Thoracic aorta (tissue), 2 donors: ENCODE data around the gene EPSTI1. TPM values are rescaled to one million over a fixed set of nuclear protein-coding genes. Genes with fewer than 3 reads are reported as not detected.
"Not testable (repeated sequence)": the region's sequence is repeated elsewhere in the genome, so short reads cannot be mapped to it uniquely, and the experiment has no call there.

Source experiments
- ATAC-seq: fragments of 150-250 bp; one replicate; pipeline ENCODE4 v1.8.0; 2017; ENCODE audit warnings: low read depth; ENCODE audit not compliant: insufficient number of reproducible peaks, low FRiP score
- DNase-seq: peaks from one replicate; pipeline ENCODE4 v3.0.0-alpha.2; 2020; ENCODE audit warnings: low spot score
- H3K27ac ChIP-seq, 2 donors: fragments of 200-600 bp; sonication (generic); 1 replicate in 1 of 2; 2 replicates in 1 of 2; pipeline ENCODE4 v1.5.1; 2016; ENCODE audit warnings: mild to moderate bottlenecking in 2 of 2, moderate library complexity in 2 of 2
- H3K27me3 ChIP-seq: fragments of 200-600 bp; sonication (generic); replicated peaks from 2 replicates; pipeline ENCODE4 v1.6.0; 2016; ENCODE audit warnings: mild to moderate bottlenecking; ENCODE audit not compliant: insufficient read depth
- H3K36me3 ChIP-seq: fragments of 200-600 bp; sonication (generic); one replicate; pipeline ENCODE4 v1.5.1; 2016
- H3K4me1 ChIP-seq, 2 donors: fragments of 200-600 bp; sonication (generic); 1 replicate in 1 of 2; 2 replicates in 1 of 2; pipeline versions ENCODE4 v1.5.1 to v1.6.0; 2016; ENCODE audit warnings: low read depth in 2 of 2, mild to moderate bottlenecking in 1 of 2; ENCODE audit not compliant: control insufficient read depth in 1 of 2
- H3K4me3 ChIP-seq: fragments of 200-600 bp; sonication (generic); 2 replicates; pipeline ENCODE4 v1.5.1; 2016; ENCODE audit warnings: mild to moderate bottlenecking
- H3K9me3 ChIP-seq: fragments of 200-600 bp; sonication (generic); 2 replicates; pipeline ENCODE4 v1.5.1; 2016
- total RNA-seq, 2 donors: library from RNA; depleted of rRNA; stranded (reverse); fragments of >200 nt; gene quantifications; one replicate each; pipeline versions ENCODE4 v1.1.0 to v1.2.3, GENCODE V29; 2016
- TF ChIP-seq, protein P1 (sequence below): fragments of 200-600 bp; sonication (generic); IDR thresholded peaks from one replicate; pipeline ENCODE4 v1.5.1; 2019; ENCODE audit warnings: antibody characterized with exemption

Gene EPSTI1, protein sequence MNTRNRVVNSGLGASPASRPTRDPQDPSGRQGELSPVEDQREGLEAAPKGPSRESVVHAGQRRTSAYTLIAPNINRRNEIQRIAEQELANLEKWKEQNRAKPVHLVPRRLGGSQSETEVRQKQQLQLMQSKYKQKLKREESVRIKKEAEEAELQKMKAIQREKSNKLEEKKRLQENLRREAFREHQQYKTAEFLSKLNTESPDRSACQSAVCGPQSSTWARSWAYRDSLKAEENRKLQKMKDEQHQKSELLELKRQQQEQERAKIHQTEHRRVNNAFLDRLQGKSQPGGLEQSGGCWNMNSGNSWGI
- 1 to 10 TPM; 4.0 to 7.9 TPM for total RNA-seq

GRCh38 chr13:42991898-42992763 lies at the start of gene EPSTI1:
EPSTI1 (minus strand) TSS chr13:42992241; CDS start chr13:42992165, 76 bp downstream.
- peak; percentile 5 for DNase-seq
- Histone ChIP-seq H3K27me3 (no peaks in the 10 kb centered on the region), H3K4me3 (peak within 1 kb of the TSS; percentile 87), H3K27ac (peak within 1 kb of the TSS; percentile 51 to 54), H3K9me3 (no peaks in the 10 kb centered on the region), H3K36me3 (no peaks in the 10 kb centered on the region), H3K4me1 (peaks cover 0 to 3% of the 10 kb centered on the region in 2 donors)
- TF ChIP-seq, protein P1, sequence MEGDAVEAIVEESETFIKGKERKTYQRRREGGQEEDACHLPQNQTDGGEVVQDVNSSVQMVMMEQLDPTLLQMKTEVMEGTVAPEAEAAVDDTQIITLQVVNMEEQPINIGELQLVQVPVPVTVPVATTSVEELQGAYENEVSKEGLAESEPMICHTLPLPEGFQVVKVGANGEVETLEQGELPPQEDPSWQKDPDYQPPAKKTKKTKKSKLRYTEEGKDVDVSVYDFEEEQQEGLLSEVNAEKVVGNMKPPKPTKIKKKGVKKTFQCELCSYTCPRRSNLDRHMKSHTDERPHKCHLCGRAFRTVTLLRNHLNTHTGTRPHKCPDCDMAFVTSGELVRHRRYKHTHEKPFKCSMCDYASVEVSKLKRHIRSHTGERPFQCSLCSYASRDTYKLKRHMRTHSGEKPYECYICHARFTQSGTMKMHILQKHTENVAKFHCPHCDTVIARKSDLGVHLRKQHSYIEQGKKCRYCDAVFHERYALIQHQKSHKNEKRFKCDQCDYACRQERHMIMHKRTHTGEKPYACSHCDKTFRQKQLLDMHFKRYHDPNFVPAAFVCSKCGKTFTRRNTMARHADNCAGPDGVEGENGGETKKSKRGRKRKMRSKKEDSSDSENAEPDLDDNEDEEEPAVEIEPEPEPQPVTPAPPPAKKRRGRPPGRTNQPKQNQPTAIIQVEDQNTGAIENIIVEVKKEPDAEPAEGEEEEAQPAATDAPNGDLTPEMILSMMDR: no peak
- peak; percentile 63 for ATAC-seq

GRCh38 chr13:43041369-43041921 lies 49.4 kb upstream of the EPSTI1 start:
- no peak overlapping the region for H3K27ac ChIP-seq
- ATAC-seq (no peak), DNase-seq (no peak)
- TF ChIP-seq, protein P1: no peak
- peaks cover 3 to 27% of the 10 kb centered on the region in 2 donors for H3K4me1 ChIP-seq
- H3K27me3 ChIP-seq: no peaks in the 10 kb centered on the region
- no peaks in the 10 kb centered on the region for H3K36me3 ChIP-seq
- no peaks in the 10 kb centered on the region for H3K9me3 ChIP-seq
- no peak overlapping the region for H3K4me3 ChIP-seq

- H3K9me3 ChIP-seq, H3K27ac ChIP-seq, H3K36me3 ChIP-seq, DNase-seq, H3K4me3 ChIP-seq, ATAC-seq, H3K27me3 ChIP-seq: not testable (repeated sequence)
- H3K4me1 ChIP-seq: peaks cover 3 to 32% of the 10 kb centered on the region in 2 donors
These were observed 48.7 kb upstream of the EPSTI1 start for GRCh38 chr13:43040581-43041368.

DNA sequence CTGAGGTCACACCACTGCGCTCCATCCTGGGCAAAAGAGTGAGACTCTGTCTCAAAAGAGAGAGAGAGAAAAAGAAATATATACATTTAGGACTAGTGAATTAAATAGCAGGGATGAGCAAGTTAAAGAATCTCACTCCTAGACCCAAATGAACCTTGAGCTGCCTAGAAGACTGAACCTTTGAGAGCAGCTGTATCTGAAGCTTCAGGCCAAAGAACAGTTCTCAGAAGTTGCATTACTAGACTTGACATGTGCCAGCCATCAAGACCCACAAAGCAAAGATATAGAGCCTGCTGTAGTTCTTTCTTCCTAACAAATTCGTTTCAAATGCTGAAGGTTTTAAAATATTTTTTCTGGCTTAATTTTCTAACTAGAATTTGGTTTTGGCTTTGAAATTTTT lies 47.9 kb upstream of the EPSTI1 start:
- TF ChIP-seq, protein P1: no peak
- no peak overlapping the region for H3K4me3 ChIP-seq
- peaks cover 3 to 32% of the 10 kb centered on the region in 2 donors for H3K4me1 ChIP-seq
- H3K27me3 ChIP-seq: no peaks in the 10 kb centered on the region
- ATAC-seq (no peak), DNase-seq (no peak)
- no peaks in the 10 kb centered on the region for H3K9me3 ChIP-seq
- no peaks in the 10 kb centered on the region for H3K36me3 ChIP-seq
- H3K27ac ChIP-seq: no peak overlapping the region
